Epithelial cell of esophagus (primary cell): Measurements from ENCODE around the gene SPAG17.

ENCODE experiments used
- DNase-seq: peaks from one replicate; pipeline ENCODE4 v3.0.0; 2010; ENCODE audit warnings: low read depth
- H3K4me3 ChIP-seq: 2 replicates; pipeline ENCODE4 v1.5.1; 2011; ENCODE audit warnings: mild to moderate bottlenecking, low read length, control low read depth
- CTCF ChIP-seq: IDR thresholded peaks from 2 replicates; pipeline ENCODE4 v1.5.1; 2011; ENCODE audit warnings: low read depth, mild to moderate bottlenecking, low read length, control low read depth, inconsistent platforms; ENCODE audit not compliant: insufficient read depth; ENCODE audit errors: missing control alignments

The SPAG17 gene

GRCh38 chr1:118039170-118039569 lies 145.9 kb downstream of the SPAG17 start:
- DNase-seq: no peak
- no peak for TF ChIP-seq CTCF
- H3K4me3 ChIP-seq: no peak overlapping the region

GRCh38 chr1:118032883-118033282 lies 152.1 kb downstream of the SPAG17 start:
- peak; percentile 36 for DNase-seq
- no peak for TF ChIP-seq CTCF
- no peak overlapping the region for H3K4me3 ChIP-seq

DNA sequence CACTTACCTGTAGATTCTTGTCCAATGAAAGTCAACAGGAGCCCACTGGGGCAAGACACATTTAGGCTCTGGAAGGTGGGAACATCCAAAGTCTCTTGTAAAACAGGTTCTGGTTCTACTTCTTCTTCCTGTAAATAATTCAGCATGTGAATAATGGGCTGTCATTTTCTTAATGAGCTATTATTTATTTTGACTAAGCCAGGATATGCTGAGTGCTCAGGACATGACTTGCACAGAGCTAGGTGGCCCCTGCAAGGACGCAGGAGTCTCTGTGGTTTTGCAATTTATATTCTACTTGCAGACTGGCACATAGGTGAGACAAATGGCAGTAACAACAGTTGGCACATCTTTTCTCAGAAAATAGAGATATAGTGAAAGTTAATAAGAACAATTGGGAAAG lies 156.8 kb downstream of the SPAG17 start:
- TF ChIP-seq CTCF: no peak
- DNase-seq: peak; percentile 43
- H3K4me3 ChIP-seq: no peak overlapping the region

- TF ChIP-seq CTCF: no peak
- no peak overlapping the region for H3K4me3 ChIP-seq
- DNase-seq: no peak
These were observed 161.8 kb downstream of the SPAG17 start for GRCh38 chr1:118023199-118023598.

DNA sequence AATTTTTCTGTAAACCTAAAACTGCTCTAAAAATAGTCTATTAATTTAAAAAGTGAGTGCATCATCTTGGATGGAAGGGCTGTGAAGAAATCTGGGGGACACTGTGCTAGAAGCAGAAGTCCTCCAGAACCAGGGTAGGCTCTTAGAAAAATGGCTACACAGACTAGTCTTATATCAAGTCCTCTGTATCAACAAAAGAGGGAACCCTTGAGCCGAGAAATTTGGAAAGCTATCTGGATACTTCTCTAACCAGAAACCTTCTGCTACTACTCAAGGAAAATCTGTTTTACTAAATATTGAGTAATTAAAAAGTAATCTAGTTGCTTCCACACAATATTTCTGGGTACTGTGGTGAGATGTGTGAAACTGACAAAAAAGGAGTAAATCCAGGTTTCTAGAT lies 163.4 kb downstream of the SPAG17 start:
- H3K4me3 ChIP-seq: no peak overlapping the region
- TF ChIP-seq CTCF: no peak
- DNase-seq: no peak

DNA sequence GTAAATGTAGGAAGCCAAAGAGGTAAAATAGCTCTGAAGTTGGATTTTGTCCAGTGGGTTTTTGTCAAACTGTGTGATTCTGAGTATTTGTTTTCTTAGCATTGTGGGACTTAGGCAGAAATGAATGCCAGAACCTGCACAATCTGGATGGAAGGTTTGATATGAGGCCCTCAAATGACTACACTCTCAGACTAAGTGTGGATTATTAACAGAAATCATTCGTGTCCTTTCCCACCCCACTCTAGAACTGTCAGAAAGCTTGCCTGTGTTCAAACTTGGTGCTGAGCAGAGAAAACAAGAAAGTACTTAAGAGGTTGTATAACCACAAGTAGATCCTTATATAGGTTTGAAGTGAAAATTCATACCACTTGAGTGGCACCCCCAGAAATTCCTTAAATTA lies 167.0 kb downstream of the SPAG17 start:
- DNase-seq: no peak
- H3K4me3 ChIP-seq: no peak overlapping the region
- TF ChIP-seq CTCF: no peak

- no peak for DNase-seq
- no peak overlapping the region for H3K4me3 ChIP-seq
- TF ChIP-seq CTCF: no peak
These were observed 171.1 kb downstream of the SPAG17 start for GRCh38 chr1:118013938-118014337.
